Spleen (tissue), 11 donors: Measurements from ENCODE around the gene IQSEC3. TPM values are rescaled to one million over a fixed set of nuclear protein-coding genes. Genes with fewer than 3 reads are reported as not detected.

ENCODE experiments used
- DNase-seq: peaks from one replicate; pipeline ENCODE4 v3.0.0-alpha.2; 2020
- H3K27ac ChIP-seq, 8 donors: fragments of 200-600 bp; sonication (generic) in 7 of 8; 1 replicate in 4 of 8; 2 replicates in 4 of 8; pipeline versions ENCODE4 v1.5.0 to v1.8.0; 2016 to 2021; ENCODE audit warnings: inconsistent platforms in 4 of 8, mild to moderate bottlenecking in 4 of 8, moderate library complexity in 1 of 8
- H3K27me3 ChIP-seq, 7 donors: fragments of 200-600 bp; sonication (generic) in 6 of 7; replicated peaks in 1 of 7; 1 replicate in 4 of 7; 2 replicates in 3 of 7; pipeline versions ENCODE4 v1.5.0 to v1.8.0; 2016 to 2021; ENCODE audit warnings: inconsistent platforms in 3 of 7, mild to moderate bottlenecking in 1 of 7
- H3K36me3 ChIP-seq, 6 donors: fragments of 200-600 bp; sonication (generic) in 5 of 6; 1 replicate in 4 of 6; 2 replicates in 2 of 6; pipeline versions ENCODE4 v1.5.0 to v1.8.0; 2016 to 2021; ENCODE audit warnings: inconsistent platforms in 2 of 6
- H3K4me1 ChIP-seq, 6 donors: fragments of 200-600 bp; sonication (generic) in 5 of 6; 1 replicate in 3 of 6; 2 replicates in 3 of 6; pipeline versions ENCODE4 v1.5.0 to v1.8.0; 2016 to 2021; ENCODE audit warnings: inconsistent platforms in 3 of 6
- H3K4me3 ChIP-seq, 8 donors: fragments of 200-600 bp; sonication (generic) in 7 of 8; 1 replicate in 4 of 8; 2 replicates in 4 of 8; pipeline versions ENCODE4 v1.5.0 to v1.8.0; 2016 to 2021; ENCODE audit warnings: inconsistent platforms in 4 of 8, mild to moderate bottlenecking in 4 of 8, moderate library complexity in 2 of 8
- H3K9me3 ChIP-seq, 8 donors: fragments of 200-600 bp; sonication (generic) in 7 of 8; 1 replicate in 4 of 8; 2 replicates in 4 of 8; pipeline versions ENCODE4 v1.5.0 to v1.8.0; 2016 to 2021; ENCODE audit warnings: inconsistent platforms in 4 of 8
- POLR2A ChIP-seq, 3 donors: fragments of 450-650 bp; IDR thresholded peaks; one replicate each; pipeline ENCODE4 v1.5.1; 2017; ENCODE audit warnings: antibody characterized with exemption in 3 of 3, mild to moderate bottlenecking in 1 of 3
- POLR2AphosphoS5 ChIP-seq, 3 donors: sonication (generic); formaldehyde crosslinking; IDR thresholded peaks; one replicate each; pipeline ENCODE4 v1.5.1; 2017; ENCODE audit warnings: antibody characterized with exemption in 3 of 3
- WGBS, 5 donors: extraction: QIAGEN DNeasy Blood & Tissue Kit in 3 of 5; methylation state at CpG; one replicate each; pipeline versions ENCODE4 v1.1.5 to v1.1.7; 2013 to 2018; 5-methylcytosine and 5-hydroxymethylcytosine counted together
- intact Hi-C: fragments of 100-400 bp; cut with DNase I; formaldehyde crosslinking; loops from one replicate; pipeline ENCODE4 v1.15.0; 2023; ENCODE audit warnings: low total_unique reads
- polyA plus RNA-seq, 3 donors: library from polyadenylated mRNA; stranded (reverse); fragments of 200-250 nt; gene quantifications; one replicate each; pipeline ENCODE4 v1.2.1, GENCODE V29; 2013
- total RNA-seq, 7 donors: library from RNA; depleted of rRNA in 3 of 7; stranded (reverse); fragments of >200 nt in 3 of 7; fragmentation: NEBNext Ultra II Directional in 4 of 7; extraction: Animal tissue kit (Norgen Biotek cat#: 25700) in 4 of 7; gene quantifications; one replicate each; pipeline versions ENCODE4 v1.1.0 to v1.2.1, GENCODE V29; 2016 to 2021
- TF ChIP-seq, protein P1 (sequence below), 11 experiments: fragments of 200-600 bp in 7 of 11; fragments of 450-650 bp in 4 of 11; sonication (generic) in 4 of 11; IDR thresholded peaks in 8 of 11; conservative IDR thresholded peaks in 3 of 11; 1 replicate in 7 of 11; 2 replicates in 4 of 11; pipeline versions ENCODE4 v1.4.0 to v1.8.0; 2016 to 2021; ENCODE audit warnings: antibody characterized with exemption in 11 of 11, inconsistent platforms in 4 of 11, mild to moderate bottlenecking in 1 of 11
- donor health status: healthy with polysubstance abuse.
- donor health status: DM: no; HTN: no; CAD: no; lungs with moderate emphysema.
- donor health status: DM: no; HTN: no; CAD: no.
- donor health status: Bipolar disorder and iron deficiency.
- donor health status: healthy.
- donor health status: DM: no; HTN: no; CAD: no.
- donor health status: DM: yes; HTN: yes; CAD: no.

IQSEC3 gene
- total and polyA plus RNA-seq, 10 donors: 0.20 to 1.6 (median 0.52) TPM; not detected in 1

DNA sequence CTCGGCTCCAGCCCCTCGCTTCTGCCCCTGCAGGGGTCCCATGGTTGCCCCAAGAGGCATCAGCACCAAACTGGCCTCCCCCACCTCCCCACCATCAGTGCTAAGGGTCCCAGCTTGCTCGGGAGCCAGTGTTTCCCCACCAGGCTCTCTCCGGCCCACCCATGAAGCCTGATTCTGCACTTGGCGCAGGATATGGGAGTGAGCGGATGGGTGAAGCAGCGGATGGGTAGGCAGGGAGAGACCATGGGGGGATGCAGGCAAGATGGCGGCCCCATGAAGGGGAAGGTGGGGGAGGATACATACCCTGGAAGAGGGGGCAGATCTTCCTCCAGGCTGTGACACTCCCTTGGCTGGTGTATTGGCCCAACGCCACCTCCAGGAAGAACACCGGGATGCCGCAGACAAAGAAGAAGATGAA, 137.7 kb downstream of the IQSEC3 start:
- H3K9me3 ChIP-seq: no peaks in the 10 kb centered on the region
- H3K27ac ChIP-seq: no peak overlapping the region
- DNase-seq: peak; percentile 60
- H3K4me3 ChIP-seq: peak overlapping the region in 2 of 8 donors; percentile 25 to 60
- H3K4me1 ChIP-seq: peaks cover 0 to 12% (median 8%) of the 10 kb centered on the region in 6 donors
- H3K27me3 ChIP-seq: peaks cover 0 to 79% (median 24%) of the 10 kb centered on the region in 7 donors
- no peaks in the 10 kb centered on the region for H3K36me3 ChIP-seq
- 85 to 96% (median 89%) methylated on average over 10 to 11 of the region's 11 CpGs for WGBS, 5 donors
- TF ChIP-seq, protein P1, sequence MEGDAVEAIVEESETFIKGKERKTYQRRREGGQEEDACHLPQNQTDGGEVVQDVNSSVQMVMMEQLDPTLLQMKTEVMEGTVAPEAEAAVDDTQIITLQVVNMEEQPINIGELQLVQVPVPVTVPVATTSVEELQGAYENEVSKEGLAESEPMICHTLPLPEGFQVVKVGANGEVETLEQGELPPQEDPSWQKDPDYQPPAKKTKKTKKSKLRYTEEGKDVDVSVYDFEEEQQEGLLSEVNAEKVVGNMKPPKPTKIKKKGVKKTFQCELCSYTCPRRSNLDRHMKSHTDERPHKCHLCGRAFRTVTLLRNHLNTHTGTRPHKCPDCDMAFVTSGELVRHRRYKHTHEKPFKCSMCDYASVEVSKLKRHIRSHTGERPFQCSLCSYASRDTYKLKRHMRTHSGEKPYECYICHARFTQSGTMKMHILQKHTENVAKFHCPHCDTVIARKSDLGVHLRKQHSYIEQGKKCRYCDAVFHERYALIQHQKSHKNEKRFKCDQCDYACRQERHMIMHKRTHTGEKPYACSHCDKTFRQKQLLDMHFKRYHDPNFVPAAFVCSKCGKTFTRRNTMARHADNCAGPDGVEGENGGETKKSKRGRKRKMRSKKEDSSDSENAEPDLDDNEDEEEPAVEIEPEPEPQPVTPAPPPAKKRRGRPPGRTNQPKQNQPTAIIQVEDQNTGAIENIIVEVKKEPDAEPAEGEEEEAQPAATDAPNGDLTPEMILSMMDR (IDR thresholded peaks at IDR 0.05 in 8 of 11, conservative IDR thresholded peaks at IDR 0.05 in 3 of 11): no peak
- TF ChIP-seq POLR2A (IDR thresholded peaks at IDR 0.05) (no peak), POLR2AphosphoS5 (IDR thresholded peaks at IDR 0.05) (no peak)
- intact Hi-C loops: no loop called here

DNA sequence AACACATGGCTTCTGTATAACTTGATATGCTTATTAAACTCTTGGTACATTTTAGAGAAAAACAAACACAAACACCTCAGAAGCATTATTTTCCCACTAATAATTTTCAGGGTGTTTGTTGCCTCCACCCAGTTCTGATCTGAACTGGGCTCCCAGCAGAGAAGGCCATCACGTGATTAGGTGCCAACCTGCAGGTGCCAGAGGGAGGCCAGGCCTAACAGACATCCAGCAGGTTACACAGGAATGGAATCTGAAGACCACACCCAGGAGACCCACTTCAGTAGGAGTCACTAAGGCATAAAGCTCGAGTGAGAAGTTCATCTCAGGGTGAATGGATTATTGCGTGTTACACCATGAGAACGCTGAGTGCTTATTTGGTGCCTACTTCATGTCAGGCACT, 138.5 kb downstream of the IQSEC3 start:
- no peaks in the 10 kb centered on the region for H3K36me3 ChIP-seq
- DNase-seq: no peak
- intact Hi-C loops: no loop called here
- TF ChIP-seq, protein P1 (IDR thresholded peaks at IDR 0.05 in 8 of 11, conservative IDR thresholded peaks at IDR 0.05 in 3 of 11): no peak
- TF ChIP-seq POLR2AphosphoS5 (IDR thresholded peaks at IDR 0.05) (no peak), POLR2A (IDR thresholded peaks at IDR 0.05) (no peak)
- H3K27me3 ChIP-seq: peaks cover 0 to 82% (median 24%) of the 10 kb centered on the region in 7 donors
- peaks cover 0 to 12% (median 8%) of the 10 kb centered on the region in 6 donors for H3K4me1 ChIP-seq
- no peak overlapping the region for H3K4me3 ChIP-seq
- no peaks in the 10 kb centered on the region for H3K9me3 ChIP-seq
- H3K27ac ChIP-seq: no peak overlapping the region
- 86 to 92% (median 88%) methylated on average over 4 of the region's 4 CpGs for WGBS, 5 donors

DNA sequence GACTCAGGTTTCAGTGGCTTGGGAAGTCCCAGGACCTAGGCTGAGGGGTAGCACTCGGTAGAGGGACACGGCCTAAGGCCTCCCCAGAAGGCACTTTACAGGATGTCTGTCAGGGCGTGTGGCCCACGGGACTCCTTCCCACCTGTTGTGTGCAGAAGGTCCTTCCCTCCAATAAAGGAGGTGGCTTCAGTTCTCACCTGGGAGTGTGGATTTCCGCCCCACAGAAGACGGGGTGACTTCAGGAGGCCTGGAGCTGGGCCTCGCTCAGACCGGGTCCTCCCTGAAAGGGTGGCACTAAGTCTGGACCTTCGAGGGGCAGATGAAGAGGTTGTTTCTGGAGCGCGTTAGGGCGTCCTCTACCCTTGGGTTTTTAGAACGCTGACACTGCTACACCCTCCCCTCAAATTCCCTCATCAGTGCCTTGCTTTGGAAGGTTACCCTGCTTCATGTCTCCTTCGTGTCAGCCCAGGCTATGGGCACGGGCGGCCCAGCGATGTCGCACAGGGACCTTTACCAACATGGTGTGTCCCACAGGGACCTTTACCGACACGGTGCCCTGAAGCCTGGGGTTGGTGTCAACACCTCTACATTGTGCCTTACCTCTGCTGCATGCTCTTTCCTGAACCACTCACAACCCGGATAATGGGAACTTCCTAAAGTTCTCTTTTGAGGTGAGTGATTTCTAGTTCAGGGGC, 140.3 kb downstream of the IQSEC3 start:
- intact Hi-C loops: no loop called here
- H3K9me3 ChIP-seq: no peaks in the 10 kb centered on the region
- peaks cover 0 to 82% (median 24%) of the 10 kb centered on the region in 7 donors for H3K27me3 ChIP-seq
- no peak overlapping the region for H3K4me3 ChIP-seq
- peaks cover 0 to 16% (median 9%) of the 10 kb centered on the region in 6 donors for H3K4me1 ChIP-seq
- TF ChIP-seq, protein P1 (IDR thresholded peaks at IDR 0.05 in 8 of 11, conservative IDR thresholded peaks at IDR 0.05 in 3 of 11): no peak
- no peak for TF ChIP-seq POLR2AphosphoS5 (IDR thresholded peaks at IDR 0.05)
- no peak for TF ChIP-seq POLR2A (IDR thresholded peaks at IDR 0.05)
- H3K27ac ChIP-seq: no peak overlapping the region
- no peaks in the 10 kb centered on the region for H3K36me3 ChIP-seq
- DNase-seq: peak; percentile 50
- WGBS, 5 donors: 85 to 93% (median 90%) methylated on average over 18 to 21 of the region's 21 CpGs

DNA sequence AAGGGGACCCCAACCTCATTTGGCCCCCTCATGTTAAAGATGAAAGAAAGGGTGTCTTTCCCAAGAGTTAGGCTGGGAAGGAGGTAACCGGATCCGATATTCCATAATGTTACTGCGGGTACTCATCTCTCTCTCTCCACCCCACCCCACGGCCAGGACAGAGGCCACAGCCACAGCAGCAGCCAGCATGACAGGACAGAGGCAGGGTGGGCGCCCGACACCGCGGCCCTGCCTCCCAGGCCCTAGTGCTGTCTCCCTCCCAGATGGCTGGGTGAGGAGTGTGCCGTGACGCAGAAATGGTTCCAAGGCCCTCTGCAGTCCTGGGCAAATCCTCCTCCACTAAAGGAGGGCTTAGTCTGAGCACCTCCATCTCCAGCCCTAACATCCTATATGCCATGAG, 141.2 kb downstream of the IQSEC3 start:
- H3K9me3 ChIP-seq: no peaks in the 10 kb centered on the region
- TF ChIP-seq POLR2AphosphoS5 (IDR thresholded peaks at IDR 0.05): no peak
- no peak for TF ChIP-seq POLR2A (IDR thresholded peaks at IDR 0.05)
- TF ChIP-seq, protein P1 (IDR thresholded peaks at IDR 0.05 in 8 of 11, conservative IDR thresholded peaks at IDR 0.05 in 3 of 11): no peak
- intact Hi-C loops: no loop called here
- H3K4me1 ChIP-seq: peaks cover 0 to 25% (median 13%) of the 10 kb centered on the region in 6 donors
- WGBS, 5 donors: 83 to 91% (median 86%) methylated on average over 10 of the region's 10 CpGs
- peaks cover 0 to 82% (median 30%) of the 10 kb centered on the region in 7 donors for H3K27me3 ChIP-seq
- no peak overlapping the region for H3K4me3 ChIP-seq
- DNase-seq: peak; percentile 61
- H3K27ac ChIP-seq: no peak overlapping the region
- H3K36me3 ChIP-seq: no peaks in the 10 kb centered on the region
